Gastrocnemius medialis (tissue), 4 donors: ENCODE results near the gene AK1. TPM values are rescaled to one million over a fixed set of nuclear protein-coding genes. Genes with fewer than 3 reads are reported as not detected.
A peak's percentile ranks its signal among the peaks of the same experiment; 100 is the strongest.
"Not testable (repeated sequence)": the region's sequence is repeated elsewhere in the genome, so short reads cannot be mapped to it uniquely, and the experiment has no call there.

Source experiments
- ATAC-seq, 2 donors: fragments of 150-250 bp; one replicate each; pipeline ENCODE4 v1.9.1; 2016
- DNase-seq, 2 donors: peaks; one replicate each; pipeline ENCODE4 v3.0.0-alpha.2; 2019
- H3K27ac ChIP-seq, 4 donors: fragments of 200-600 bp; sonication (generic); 1 replicate in 1 of 4; 2 replicates in 3 of 4; pipeline ENCODE4 v1.5.1; 2016 to 2018; ENCODE audit warnings: mild to moderate bottlenecking in 2 of 4, moderate library complexity in 1 of 4
- H3K27me3 ChIP-seq, 3 donors: fragments of 200-600 bp; sonication (generic) in 2 of 3; 1 replicate in 1 of 3; 2 replicates in 2 of 3; pipeline versions ENCODE4 v1.5.1 to v1.6.0; 2016 to 2019; ENCODE audit warnings: mild to moderate bottlenecking in 1 of 3, moderate library complexity in 1 of 3
- H3K36me3 ChIP-seq, 2 donors: fragments of 200-600 bp; sonication (generic) in 1 of 2; one replicate each; pipeline ENCODE4 v1.5.1; 2017 to 2018
- H3K4me1 ChIP-seq, 2 donors: fragments of 200-600 bp; sonication (generic) in 1 of 2; one replicate each; pipeline ENCODE4 v1.5.1; 2016 to 2017; ENCODE audit warnings: mild to moderate bottlenecking in 2 of 2
- H3K4me3 ChIP-seq, 4 donors: fragments of 200-600 bp; sonication (generic) in 3 of 4; 1 replicate in 1 of 4; 2 replicates in 3 of 4; pipeline ENCODE4 v1.5.1; 2016 to 2019; ENCODE audit warnings: mild to moderate bottlenecking in 2 of 4
- H3K9me3 ChIP-seq, 3 donors: fragments of 200-600 bp; sonication (generic) in 2 of 3; 1 replicate in 1 of 3; 2 replicates in 2 of 3; pipeline ENCODE4 v1.5.1; 2016 to 2019
- CTCF ChIP-seq, 5 experiments: fragments of 450-650 bp in 3 of 5; fragments of 200-600 bp in 2 of 5; sonication (generic) in 2 of 5; IDR thresholded peaks in 4 of 5; conservative IDR thresholded peaks in 1 of 5; 1 replicate in 4 of 5; 2 replicates in 1 of 5; pipeline ENCODE4 v1.5.1; 2016 to 2019; ENCODE audit warnings: antibody characterized with exemption in 5 of 5, mild to moderate bottlenecking in 3 of 5, moderate library complexity in 3 of 5
- POLR2A ChIP-seq, 2 donors: fragments of 450-650 bp; IDR thresholded peaks; one replicate each; pipeline ENCODE4 v1.6.1; 2017; ENCODE audit warnings: antibody characterized with exemption in 2 of 2, mild to moderate bottlenecking in 2 of 2, moderate library complexity in 2 of 2
- in situ Hi-C, 4 donors: fragments of 200-750 bp; cut with MboI; loops; one replicate each; pipeline versions ENCODE4 v1.15.0 to v1.8.0; 2017; ENCODE audit warnings: low sequenced_read_pairs in 4 of 4
- intact Hi-C: fragments of 100-400 bp; cut with DNase I; formaldehyde crosslinking; loops from one replicate; pipeline ENCODE4 v1.15.1; 2023; ENCODE audit warnings: low total_unique reads
- total RNA-seq, 4 donors: library from RNA; depleted of rRNA; stranded (reverse); fragments of >200 nt; gene quantifications; one replicate each; pipeline versions ENCODE4 v1.1.0 to v1.2.3, GENCODE V29; 2016

AK1 gene
- total RNA-seq, 4 donors from 2014 or later = 240 to 489 (median 359) TPM

- peaks cover 6 to 25% of the 10 kb centered on the region in 2 donors for H3K4me1 ChIP-seq
- DNase-seq (no peak), ATAC-seq (no peak)
- TF ChIP-seq CTCF (IDR thresholded peaks at IDR 0.05 in 4 of 5, conservative IDR thresholded peaks at IDR 0.05 in 1 of 5) (no peak), POLR2A (IDR thresholded peaks at IDR 0.05) (no peak)
- no peaks in the 10 kb centered on the region for H3K36me3 ChIP-seq
- in situ Hi-C loops = no loop called here
- H3K9me3 ChIP-seq = no peaks in the 10 kb centered on the region
- no peaks in the 10 kb centered on the region for H3K27me3 ChIP-seq
- peak overlapping the region in 3 of 4 donors; percentile 5 to 15 (median 13) for H3K4me3 ChIP-seq
- peak overlapping the region; percentile 50 to 76 (median 62) for H3K27ac ChIP-seq
- intact Hi-C loops = no loop called here
Measured at GRCh38 chr9:127847833-127848755, 29.4 kb downstream of the AK1 start.

- peak overlapping the region; percentile 50 to 76 (median 62) for H3K27ac ChIP-seq
- in situ Hi-C loops (no loop called here), intact Hi-C loops (no loop called here)
- no peaks in the 10 kb centered on the region for H3K9me3 ChIP-seq
- peak overlapping the region; percentile 13 to 29 (median 16) for H3K4me3 ChIP-seq
- peak; percentile 13 to 75 for ATAC-seq
- TF ChIP-seq POLR2A (IDR thresholded peaks at IDR 0.05) (no peak), CTCF (IDR thresholded peaks at IDR 0.05 in 4 of 5, conservative IDR thresholded peaks at IDR 0.05 in 1 of 5) (no peak)
- no peaks in the 10 kb centered on the region for H3K27me3 ChIP-seq
- no peaks in the 10 kb centered on the region for H3K36me3 ChIP-seq
- peaks cover 5 to 25% of the 10 kb centered on the region in 2 donors for H3K4me1 ChIP-seq
- peak in 1 of 2 donors; percentile 50 for DNase-seq
Measured at GRCh38 chr9:127847178-127847510, 30.3 kb downstream of the AK1 start.

DNA sequence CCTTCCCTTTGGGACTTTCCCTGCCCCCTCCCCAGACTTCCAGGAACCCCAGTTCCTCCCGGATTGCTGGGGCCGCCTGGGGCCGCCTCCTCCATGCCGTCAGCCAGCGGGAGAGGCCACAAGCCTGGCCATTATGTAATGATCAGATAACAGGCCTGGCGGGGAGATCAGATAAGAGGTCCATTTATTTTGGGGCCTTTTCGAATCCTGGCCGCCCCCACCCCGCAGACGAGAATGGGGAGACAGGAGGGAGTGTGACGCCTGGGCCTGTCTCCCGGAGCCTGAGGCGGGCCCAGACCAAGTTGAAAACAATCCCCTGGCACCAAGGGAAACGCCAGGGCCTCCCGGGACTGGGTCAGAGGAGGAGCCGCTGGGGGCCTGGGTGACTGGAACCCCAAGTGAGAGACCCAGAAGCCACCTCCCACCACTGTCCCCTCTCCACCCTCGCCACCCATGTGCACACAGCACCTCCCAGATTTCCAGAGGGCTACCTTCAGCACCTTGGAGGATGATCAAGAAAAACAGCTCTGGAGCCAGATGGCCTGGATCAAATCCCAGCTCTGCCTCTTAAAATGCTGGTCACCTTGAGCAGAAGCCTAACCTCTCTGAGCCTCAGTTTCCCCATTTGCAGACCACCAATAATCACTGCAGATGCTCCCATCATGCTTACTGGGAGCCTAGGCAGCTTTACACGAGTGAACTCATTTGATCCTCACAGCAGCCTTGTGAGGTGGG lies 30.9 kb downstream of the AK1 start:
- Histone ChIP-seq H3K4me1 (peaks cover 5 to 25% of the 10 kb centered on the region in 2 donors), H3K27me3 (no peaks in the 10 kb centered on the region)

DNA sequence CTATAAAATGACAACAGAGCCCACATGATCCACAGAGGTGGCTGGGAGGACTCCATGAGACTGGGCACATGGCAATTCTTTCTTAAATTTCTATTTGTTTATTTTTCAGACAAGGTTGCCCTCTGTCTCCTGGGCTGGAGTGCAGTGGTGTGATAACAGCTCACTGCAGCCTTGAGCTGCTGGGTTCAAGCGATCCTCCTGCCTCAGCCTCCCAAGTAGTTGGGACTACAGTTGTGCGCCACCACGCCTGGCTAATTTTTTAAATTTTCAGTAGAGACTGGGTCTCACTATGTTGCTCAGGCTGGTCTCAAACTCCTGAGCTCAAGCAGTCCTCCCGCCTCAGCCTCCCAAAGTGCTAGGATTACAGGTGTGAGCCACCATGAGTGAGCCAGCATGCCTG lies 31.9 kb downstream of the AK1 start:
- Histone ChIP-seq H3K27ac (peak overlapping the region; percentile 50 to 76 (median 62)), H3K4me3 (peak overlapping the region in 1 of 4 donors; percentile 15), H3K4me1 (peaks cover 6 to 25% of the 10 kb centered on the region in 2 donors)
- H3K27me3 ChIP-seq, H3K9me3 ChIP-seq, H3K36me3 ChIP-seq, intact Hi-C loops, in situ Hi-C loops, DNase-seq, ATAC-seq: not testable (repeated sequence)

More for the DNA sequence above, 30.9 kb downstream of the AK1 start:
- peak overlapping the region; percentile 50 to 76 (median 62) for H3K27ac ChIP-seq
- peak overlapping the region; percentile 13 to 29 (median 16) for H3K4me3 ChIP-seq
- ATAC-seq (peak; percentile 18 to 32), DNase-seq (no peak)
- intact Hi-C loops = no loop called here
- in situ Hi-C loops = no loop called here
- H3K9me3 ChIP-seq = no peaks in the 10 kb centered on the region
- no peak for TF ChIP-seq POLR2A (IDR thresholded peaks at IDR 0.05)
- TF ChIP-seq CTCF (IDR thresholded peaks at IDR 0.05 in 4 of 5, conservative IDR thresholded peaks at IDR 0.05 in 1 of 5) = no peak
- no peaks in the 10 kb centered on the region for H3K36me3 ChIP-seq

DNA sequence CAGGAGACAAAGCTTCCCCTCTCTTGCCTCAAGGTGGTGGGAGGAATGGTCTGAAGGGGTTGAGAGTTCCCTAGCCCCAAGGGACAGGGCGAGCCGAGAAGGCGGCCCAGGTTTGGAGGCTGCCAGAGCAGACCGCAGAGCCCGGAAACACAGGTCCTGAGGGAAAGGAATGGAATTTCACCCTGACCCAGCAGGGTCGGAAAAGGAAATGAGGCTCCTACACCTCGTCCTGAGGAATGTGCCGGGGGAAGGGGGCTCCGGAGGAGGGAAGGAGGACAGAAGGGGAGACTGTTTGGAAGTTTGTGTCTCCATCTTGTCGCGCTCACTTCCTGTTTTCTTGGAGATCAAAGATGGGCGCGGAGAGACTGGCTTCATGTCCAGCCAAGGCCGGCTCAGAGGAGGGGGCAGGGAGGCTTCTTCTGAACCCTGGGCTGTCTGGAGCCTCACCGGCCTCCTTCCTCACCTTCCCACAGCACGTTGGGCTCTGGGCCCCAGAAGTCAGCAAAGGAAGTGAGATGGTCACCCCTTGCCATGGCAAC lies 32.6 kb downstream of the AK1 start:
- H3K4me1 ChIP-seq = peaks cover 10 to 25% of the 10 kb centered on the region in 2 donors
- no peaks in the 10 kb centered on the region for H3K9me3 ChIP-seq
- DNase-seq (no peak), ATAC-seq (peak; percentile 32 to 57)
- TF ChIP-seq CTCF (IDR thresholded peaks at IDR 0.05 in 4 of 5, conservative IDR thresholded peaks at IDR 0.05 in 1 of 5) (no peak), POLR2A (IDR thresholded peaks at IDR 0.05) (no peak)
- no peaks in the 10 kb centered on the region for H3K36me3 ChIP-seq
- peak overlapping the region; percentile 50 to 76 (median 62) for H3K27ac ChIP-seq
- H3K27me3 ChIP-seq = no peaks in the 10 kb centered on the region
- no peak overlapping the region for H3K4me3 ChIP-seq
- in situ Hi-C loops (no loop called here), intact Hi-C loops (no loop called here)
